GM12892 (cell line): ENCODE measurements around the gene PPIE.
"Not testable (repeated sequence)": the region's sequence is repeated elsewhere in the genome, so short reads cannot be mapped to it uniquely, and the experiment has no call there.

Experiments used
- POLR2AphosphoS5 ChIP-seq: IDR thresholded peaks from 2 replicates; pipeline ENCODE4 v1.6.1; 2011; ENCODE audit warnings: low read depth, low read length, control low read depth
- TAF1 ChIP-seq: IDR thresholded peaks from 2 replicates; pipeline ENCODE4 v1.6.1; 2011; ENCODE audit warnings: low read depth, mild to moderate bottlenecking, control low read depth, low read length, borderline replicate concordance

GRCh38 chr1:39766466-39766865, 27.8 kb downstream of the PPIE start:
- TF ChIP-seq POLR2AphosphoS5, TAF1: not testable (repeated sequence)
